Measurements from ENCODE around the gene DPYD. TPM values are rescaled to one million over a fixed set of nuclear protein-coding genes. Genes with fewer than 3 reads are reported as not detected.

DPYD gene
- total and polyA plus RNA-seq, 10 of the 15 experiments (the other 5 are each of a cell fraction or from before 2014, with no cell fraction given), result 5.7 to 23.8 (median 10.2) TPM

GRCh38 chr1:97094247-97094972 lies 826.4 kb downstream of the DPYD start:
- Histone ChIP-seq H3K4me3 (no peak overlapping the region), H4K20me1 (ENCODE audit: control insufficient read depth, insufficient read depth) (no peaks in the 10 kb centered on the region), H3K9ac (ENCODE audit: control insufficient read depth, insufficient read depth, low read length) (no peak overlapping the region), H3K9me3 (replicated peaks; ENCODE audit: control insufficient read depth, insufficient read depth, low read length) (no peaks in the 10 kb centered on the region), H3K79me2 (ENCODE audit: control insufficient read depth, insufficient read depth, low read length) (no peaks in the 10 kb centered on the region), H3K4me1 (ENCODE audit: control insufficient read depth, insufficient read depth, low read length) (no peaks in the 10 kb centered on the region), H3K27me3 (replicated peaks in 1 of 2; ENCODE audit: control insufficient read depth in 2 of 2, insufficient read depth in 2 of 2, low read length in 1 of 2) (no peaks in the 10 kb centered on the region), H3K36me3 (ENCODE audit: control insufficient read depth in 2 of 2, insufficient read depth in 2 of 2, low read length in 1 of 2) (no peaks in the 10 kb centered on the region), H2AFZ (ENCODE audit: control insufficient read depth, low read depth, low read length) (no peak overlapping the region), H3K27ac (ENCODE audit: control insufficient read depth, insufficient read depth) (no peak overlapping the region), H3K4me2 (ENCODE audit: control insufficient read depth, insufficient read depth) (no peak overlapping the region)
- DNase-seq (ENCODE audit: low read depth, low spot score) (no peak), FAIRE-seq (no peak), ATAC-seq (no peak)
- ChIA-PET POLR2A (interaction anchor here (0.9 kb wide), 1 partner anchor 9 kb away, joined by 3 read pairs; no protein-coding TSS in a partner anchor), CTCF (no interaction called here), SMC1A (ENCODE audit: uncharacterized antibody, unreplicated experiment) (interaction anchor here (1.1 to 1.3 kb wide), 3 partner anchors 10 to 13 kb away, joined by 3 to 7 read pairs (median 4); no protein-coding TSS in a partner anchor), RAD21 (ENCODE audit: unreplicated experiment) (no interaction called here)
- WGBS (ENCODE audit: insufficient coverage, insufficient replicate concordance, low lambda C conversion rate, missing lambda C conversion rate), result 7% methylated on average over 6 of the region's 6 CpGs
- no TSS peak for BruUV-seq (replicated peaks)
- intact Hi-C loops (cut with micrococcal nuclease; ENCODE audit: unreplicated experiment) (no loop called here), in situ Hi-C loops (cut with MboI) (no loop called here)
- no peak for TF ChIP-seq SRF (IDR thresholded peaks at IDR 0.05; ENCODE audit: low read depth in 2 of 2, low read length in 2 of 2)
- TF ChIP-seq CBX3 (IDR thresholded peaks at IDR 0.05; ENCODE audit: borderline replicate concordance, low read depth), result no peak
- no peak for TF ChIP-seq NR2C2 (IDR thresholded peaks at IDR 0.05; ENCODE audit: borderline replicate concordance, control insufficient read depth, insufficient read length, low read depth)

GRCh38 chr1:97093741-97094140 lies 827.1 kb downstream of the DPYD start:
- RAD21 ChIA-PET (ENCODE audit: unreplicated experiment), result no interaction called here
- Histone ChIP-seq H4K20me1 (ENCODE audit: control insufficient read depth, insufficient read depth) (no peaks in the 10 kb centered on the region), H3K36me3 (ENCODE audit: control insufficient read depth in 2 of 2, insufficient read depth in 2 of 2, low read length in 1 of 2) (no peaks in the 10 kb centered on the region), H3K79me2 (ENCODE audit: control insufficient read depth, insufficient read depth, low read length) (no peaks in the 10 kb centered on the region), H3K4me3 (no peak overlapping the region), H3K4me2 (ENCODE audit: control insufficient read depth, insufficient read depth) (no peak overlapping the region), H3K27ac (ENCODE audit: control insufficient read depth, insufficient read depth) (no peak overlapping the region), H3K9ac (ENCODE audit: control insufficient read depth, insufficient read depth, low read length) (no peak overlapping the region), H3K27me3 (replicated peaks in 1 of 2; ENCODE audit: control insufficient read depth in 2 of 2, insufficient read depth in 2 of 2, low read length in 1 of 2) (no peaks in the 10 kb centered on the region), H3K9me3 (replicated peaks; ENCODE audit: control insufficient read depth, insufficient read depth, low read length) (no peaks in the 10 kb centered on the region), H2AFZ (ENCODE audit: control insufficient read depth, low read depth, low read length) (no peak overlapping the region), H3K4me1 (ENCODE audit: control insufficient read depth, insufficient read depth, low read length) (no peaks in the 10 kb centered on the region)
- BruUV-seq (replicated peaks), result no TSS peak
- POLR2A ChIA-PET, result interaction anchor here (0.9 kb wide), 1 partner anchor 9 kb away, joined by 3 read pairs; no protein-coding TSS in a partner anchor
- intact Hi-C loops (cut with micrococcal nuclease; ENCODE audit: unreplicated experiment) (no loop called here), in situ Hi-C loops (cut with MboI) (no loop called here)
- ATAC-seq, result no peak
- no peak for DNase-seq (ENCODE audit: low read depth, low spot score)
- no peak for FAIRE-seq
- no peak for TF ChIP-seq GABPA (IDR thresholded peaks at IDR 0.05; ENCODE audit: low read depth)
- TF ChIP-seq HDAC6 (IDR thresholded peaks at IDR 0.05; ENCODE audit: unreplicated experiment), result no peak
- TF ChIP-seq RB1 (IDR thresholded peaks at IDR 0.05; ENCODE audit: borderline replicate concordance), result no peak
- no peak for TF ChIP-seq PML (IDR thresholded peaks at IDR 0.05; ENCODE audit: low read length)
- no peak for TF ChIP-seq ZSCAN29 (IDR thresholded peaks at IDR 0.05)
- TF ChIP-seq BACH1 (IDR thresholded peaks at IDR 0.05; ENCODE audit: borderline replicate concordance), result no peak
- TF ChIP-seq LARP7 (IDR thresholded peaks at IDR 0.05), result no peak
- no peak for TF ChIP-seq RBBP5 (conservative IDR thresholded peaks at IDR 0.05)
- no peak for TF ChIP-seq JUNB (IDR thresholded peaks at IDR 0.05)
- TF ChIP-seq RAD51 (IDR thresholded peaks at IDR 0.05), result no peak
- CTCF ChIA-PET, result interaction anchor here (0.5 kb wide), 1 partner anchor 782 kb away, joined by 3 read pairs; no protein-coding TSS in a partner anchor
- WGBS (ENCODE audit: insufficient coverage, insufficient replicate concordance, low lambda C conversion rate, missing lambda C conversion rate), result 7% methylated on average over 3 of the region's 3 CpGs
- SMC1A ChIA-PET (ENCODE audit: uncharacterized antibody, unreplicated experiment), result interaction anchor here (0.7 to 1.3 kb wide), 5 partner anchors 10 to 79 kb away, joined by 3 to 7 read pairs (median 3); no protein-coding TSS in a partner anchor

All from GM12878 (cell line).